IMR-90 (cell line): ENCODE results near the gene TCF12.

ENCODE experiments used
- CEBPB ChIP-seq: IDR thresholded peaks from 2 replicates; pipeline ENCODE4 v1.6.1; 2012; ENCODE audit warnings: low read depth, low read length, improper control_type of control experiment
- MXI1 ChIP-seq: IDR thresholded peaks from 2 replicates; pipeline ENCODE4 v1.6.1; 2012; ENCODE audit warnings: low read depth, mild to moderate bottlenecking, low read length, moderate library complexity, borderline replicate concordance
- RCOR1 ChIP-seq: IDR thresholded peaks from 2 replicates; pipeline ENCODE4 v1.6.1; 2012; ENCODE audit warnings: mild to moderate bottlenecking, low read length, improper control_type of control experiment; ENCODE audit not compliant: insufficient replicate concordance
- RFX5 ChIP-seq: IDR thresholded peaks from 2 replicates; pipeline ENCODE4 v1.8.0; 2012; ENCODE audit warnings: low read depth, mild to moderate bottlenecking, low read length, moderate library complexity
- TF ChIP-seq, protein P1 (sequence below): fragments of 150-350 bp; IDR thresholded peaks from 2 replicates; pipeline ENCODE4 v1.6.1; 2017; ENCODE audit warnings: mild to moderate bottlenecking, antibody characterized with exemption, low read length, low read depth
- TF ChIP-seq, protein P2 (sequence below): conservative IDR thresholded peaks from 2 replicates; pipeline ENCODE4 v1.5.1; 2012; ENCODE audit warnings: mild to moderate bottlenecking, low read depth, low read length, improper control_type of control experiment

DNA sequence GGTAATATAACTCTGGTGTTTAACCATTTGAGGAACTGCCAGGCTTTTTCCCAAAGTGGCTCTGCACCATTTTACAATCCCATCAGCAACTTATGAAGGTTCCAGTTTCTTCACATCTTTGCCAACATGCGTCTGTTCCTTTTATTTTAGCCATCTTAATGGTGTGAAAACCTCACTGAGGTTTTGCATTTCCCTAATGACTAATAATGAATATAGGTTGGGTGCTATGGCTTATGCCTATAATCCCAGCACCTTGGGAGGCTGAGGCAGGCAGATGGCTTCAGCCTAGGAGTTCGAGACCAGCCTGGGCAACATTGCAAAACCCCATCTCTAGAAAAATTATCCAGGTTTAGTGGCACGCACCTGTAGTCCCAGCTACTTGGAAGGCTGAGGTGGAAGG is 210.6 kb downstream of the TCF12 start:
- TF ChIP-seq, protein P1, sequence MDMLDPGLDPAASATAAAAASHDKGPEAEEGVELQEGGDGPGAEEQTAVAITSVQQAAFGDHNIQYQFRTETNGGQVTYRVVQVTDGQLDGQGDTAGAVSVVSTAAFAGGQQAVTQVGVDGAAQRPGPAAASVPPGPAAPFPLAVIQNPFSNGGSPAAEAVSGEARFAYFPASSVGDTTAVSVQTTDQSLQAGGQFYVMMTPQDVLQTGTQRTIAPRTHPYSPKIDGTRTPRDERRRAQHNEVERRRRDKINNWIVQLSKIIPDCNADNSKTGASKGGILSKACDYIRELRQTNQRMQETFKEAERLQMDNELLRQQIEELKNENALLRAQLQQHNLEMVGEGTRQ, result no peak
- TF ChIP-seq, protein P2, sequence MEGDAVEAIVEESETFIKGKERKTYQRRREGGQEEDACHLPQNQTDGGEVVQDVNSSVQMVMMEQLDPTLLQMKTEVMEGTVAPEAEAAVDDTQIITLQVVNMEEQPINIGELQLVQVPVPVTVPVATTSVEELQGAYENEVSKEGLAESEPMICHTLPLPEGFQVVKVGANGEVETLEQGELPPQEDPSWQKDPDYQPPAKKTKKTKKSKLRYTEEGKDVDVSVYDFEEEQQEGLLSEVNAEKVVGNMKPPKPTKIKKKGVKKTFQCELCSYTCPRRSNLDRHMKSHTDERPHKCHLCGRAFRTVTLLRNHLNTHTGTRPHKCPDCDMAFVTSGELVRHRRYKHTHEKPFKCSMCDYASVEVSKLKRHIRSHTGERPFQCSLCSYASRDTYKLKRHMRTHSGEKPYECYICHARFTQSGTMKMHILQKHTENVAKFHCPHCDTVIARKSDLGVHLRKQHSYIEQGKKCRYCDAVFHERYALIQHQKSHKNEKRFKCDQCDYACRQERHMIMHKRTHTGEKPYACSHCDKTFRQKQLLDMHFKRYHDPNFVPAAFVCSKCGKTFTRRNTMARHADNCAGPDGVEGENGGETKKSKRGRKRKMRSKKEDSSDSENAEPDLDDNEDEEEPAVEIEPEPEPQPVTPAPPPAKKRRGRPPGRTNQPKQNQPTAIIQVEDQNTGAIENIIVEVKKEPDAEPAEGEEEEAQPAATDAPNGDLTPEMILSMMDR, result no peak
- no peak for TF ChIP-seq MXI1
- no peak for TF ChIP-seq RFX5
- TF ChIP-seq CEBPB, result no peak
- no peak for TF ChIP-seq RCOR1
